HepG2 (cell line): ENCODE measurements around the gene SEC61B. TPM values are rescaled to one million over a fixed set of nuclear protein-coding genes. Genes with fewer than 3 reads are reported as not detected.

Source experiments
- ATAC-seq: fragments of 200-7000 bp; cut with Tn5 transposase; 3 replicates; pipeline ENCODE4 v1.9.1; 2020; ENCODE audit warnings: mild to moderate bottlenecking, moderate library complexity
- BruUV-seq: library from RNA; stranded (reverse); fragments of 400-500 nt; replicated peaks from 2 replicates; lab custom pipeline; 2021; lab: Mats Ljungman, UMichigan
- CTCF ChIA-PET: fragments of 300-600 bp; formaldehyde crosslinking; extraction: SDS; loops from one replicate; lab custom pipeline; 2021; ENCODE audit warnings: low total read pairs, inconsistent platforms, low intra/inter-chr PET ratio; lab: Yijun Ruan, JAX
- POLR2A ChIA-PET: fragments of 350-600 bp; sonication (Branson Sonifier 250); formaldehyde crosslinking; loops from one replicate; lab custom pipeline; 2020; ENCODE audit warnings: antibody characterized with exemption, inconsistent platforms; lab: Yijun Ruan, JAX
- DNase-seq: peaks from one replicate; pipeline ENCODE4 v3.0.0-alpha.2; 2015; ENCODE audit warnings: low spot score
- FAIRE-seq: peaks from 3 replicates; lab custom pipeline; 2011; peaks lifted over from hg19 to GRCh38; lab: Jason Lieb, UNC
- H2AFZ ChIP-seq: one replicate; pipeline ENCODE4 v1.6.1; 2011; ENCODE audit warnings: low read length, inconsistent platforms
- H3K27ac ChIP-seq: fragments of 300-600 bp; 3 replicates; pipeline ENCODE4 v1.8.0; 2011; ENCODE audit warnings: mixed run types, mild to moderate bottlenecking, mixed read lengths, low read length, inconsistent platforms; ENCODE audit not compliant: insufficient read depth; ENCODE audit errors: extremely low read length
- H3K27me3 ChIP-seq, 2 experiments: fragments of 200-600 bp in 1 of 2; 2 replicates in 1 of 2; 3 replicates in 1 of 2; pipeline versions ENCODE4 v1.6.0 to v1.8.0; 2011; ENCODE audit warnings: low read length in 2 of 2, mild to moderate bottlenecking in 2 of 2, moderate library complexity in 2 of 2, inconsistent platforms in 1 of 2; ENCODE audit not compliant: insufficient read depth in 2 of 2, control insufficient read depth in 1 of 2
- H3K36me3 ChIP-seq, 2 experiments: fragments of 200-600 bp in 1 of 2; replicated peaks in 1 of 2; 2 replicates in 1 of 2; 3 replicates in 1 of 2; pipeline versions ENCODE4 v1.5.1 to v1.8.0; 2011; ENCODE audit warnings: low read length in 2 of 2, inconsistent platforms in 1 of 2; ENCODE audit not compliant: insufficient read depth in 2 of 2, control insufficient read depth in 1 of 2
- H3K4me1 ChIP-seq: 2 replicates; pipeline ENCODE4 v1.5.1; 2012; ENCODE audit warnings: low read length, inconsistent platforms; ENCODE audit not compliant: insufficient read depth
- H3K4me2 ChIP-seq: 2 replicates; pipeline ENCODE4 v1.6.0; 2011; ENCODE audit warnings: low read depth, low read length, inconsistent platforms
- H3K4me3 ChIP-seq, 3 experiments: fragments of 200-600 bp in 1 of 3; sonication (generic), shearing (Covaris generic) in 1 of 3; replicated peaks in 1 of 3; 2 replicates each; pipeline ENCODE4 v1.5.1; 2011 to 2016; ENCODE audit warnings: low read length in 3 of 3, inconsistent platforms in 2 of 3, low read depth in 2 of 3, mild to moderate bottlenecking in 2 of 3, control low read depth in 1 of 3, mixed read lengths in 1 of 3; ENCODE audit not compliant: insufficient read depth in 1 of 3
- H3K79me2 ChIP-seq: one replicate; pipeline ENCODE4 v1.6.1; 2011; ENCODE audit warnings: low read length, inconsistent platforms; ENCODE audit not compliant: insufficient read depth
- H3K9ac ChIP-seq: 2 replicates; pipeline ENCODE4 v1.6.0; 2011; ENCODE audit warnings: mild to moderate bottlenecking, low read depth, low read length, inconsistent platforms; ENCODE audit not compliant: insufficient read depth
- H3K9me3 ChIP-seq: 2 replicates; pipeline ENCODE4 v1.5.1; 2012; ENCODE audit warnings: mild to moderate bottlenecking, low read length
- H4K20me1 ChIP-seq: 2 replicates; pipeline ENCODE4 v1.6.0; 2011; ENCODE audit warnings: inconsistent platforms, mild to moderate bottlenecking, low read length, moderate library complexity; ENCODE audit not compliant: insufficient read depth
- DR1 ChIP-seq: sonication (generic); formaldehyde crosslinking; IDR thresholded peaks from 2 replicates; pipeline ENCODE4 v1.8.0; 2021; ENCODE audit warnings: mild to moderate bottlenecking, missing genetic modification reagents, inconsistent platforms
- ELF4 ChIP-seq: sonication (generic); formaldehyde crosslinking; IDR thresholded peaks from 2 replicates; pipeline ENCODE4 v1.5.0; 2020; ENCODE audit warnings: missing genetic modification reagents, mild to moderate bottlenecking, moderate library complexity, borderline replicate concordance
- KMT2A ChIP-seq: sonication (generic); formaldehyde crosslinking; IDR thresholded peaks from 2 replicates; pipeline ENCODE4 v1.4.0; 2020; ENCODE audit warnings: missing genetic modification reagents
- PTBP1 ChIP-seq: fragments of 200-400 bp; formaldehyde crosslinking; IDR thresholded peaks from 2 replicates; pipeline ENCODE4 v1.6.1; 2018; ENCODE audit warnings: low read length, low read depth; ENCODE audit not compliant: poor library complexity, severe bottlenecking
- ZC3H4 ChIP-seq: sonication (generic); formaldehyde crosslinking; IDR thresholded peaks from 2 replicates; pipeline ENCODE4 v1.4.0; 2020; ENCODE audit warnings: missing genetic modification reagents, borderline replicate concordance
- ZNF160 ChIP-seq: sonication (generic); formaldehyde crosslinking; IDR thresholded peaks from 2 replicates; pipeline ENCODE4 v1.8.0; 2022; ENCODE audit warnings: mild to moderate bottlenecking, inconsistent platforms, missing genetic modification reagents
- ZNF274 ChIP-seq: sonication (generic); formaldehyde crosslinking; IDR thresholded peaks from 2 replicates; pipeline ENCODE4 v1.5.1; 2020; ENCODE audit warnings: mild to moderate bottlenecking, missing genetic modification reagents
- ZNF33A ChIP-seq: sonication (generic); formaldehyde crosslinking; IDR thresholded peaks from 2 replicates; pipeline ENCODE4 v1.5.1; 2020; ENCODE audit warnings: missing genetic modification reagents, mild to moderate bottlenecking, moderate library complexity, borderline replicate concordance
- ZNF552 ChIP-seq: sonication (generic); formaldehyde crosslinking; IDR thresholded peaks from 2 replicates; pipeline ENCODE4 v1.9.0; 2022; ENCODE audit warnings: missing genetic modification reagents, mild to moderate bottlenecking, borderline replicate concordance
- ZNF747 ChIP-seq: sonication (generic); formaldehyde crosslinking; IDR thresholded peaks from 2 replicates; pipeline ENCODE4 v1.8.1; 2023; ENCODE audit warnings: missing genetic modification reagents, mild to moderate bottlenecking, borderline replicate concordance
- ZSCAN9 ChIP-seq: IDR thresholded peaks from 2 replicates; pipeline ENCODE4 v1.6.1; 2016; ENCODE audit warnings: borderline replicate concordance
- WGBS: methylation state at CpG from one replicate; pipeline ENCODE4 v1.1.6; 2017; ENCODE audit warnings: low lambda C conversion rate; 5-methylcytosine and 5-hydroxymethylcytosine counted together
- in situ Hi-C: cut with HindIII; loops from 2 replicates; pipeline ENCODE4 v1.10.0; 2017; ENCODE audit warnings: low pct_unique_long_range_greater_than_20kb; ENCODE audit not compliant: extremely low pct_ligation_motif_present
- intact Hi-C: fragments of 100-400 bp; cut with micrococcal nuclease; formaldehyde crosslinking; loops from one replicate; pipeline ENCODE4 v1.10.0; 2022; ENCODE audit not compliant: unreplicated experiment
- polyA plus RNA-seq, 8 experiments: library from polyadenylated mRNA; depleted of rRNA in 3 of 8; stranded (reverse) in 7 of 8; unstranded in 1 of 8; fragments of >200 nt; fragmentation: Illumina TruSeq in 4 of 8; extraction: Trizol in 4 of 8; gene quantifications; 2 replicates each; pipeline versions ENCODE4 v1.2.1 to v1.2.3, GENCODE V29; 2011 to 2016; ENCODE audit warnings: low read depth in 4 of 8, missing spikeins in 1 of 8, mixed read lengths in 1 of 8; ENCODE audit not compliant: insufficient read depth in 1 of 8
- total RNA-seq, 5 experiments: library from RNA; depleted of rRNA; stranded (reverse); fragments of >200 nt; fragmentation: Illumina TruSeq; extraction: Trizol; gene quantifications; 2 replicates each; pipeline ENCODE4 v1.2.3, GENCODE V29; 2016; ENCODE audit warnings: low read depth in 1 of 5
- TF ChIP-seq, protein P1 (sequence below): conservative IDR thresholded peaks from 2 replicates; pipeline ENCODE4 v1.6.1; 2018; ENCODE audit warnings: missing genetic modification reagents
- TF ChIP-seq, protein P2 (sequence below): sonication (generic); formaldehyde crosslinking; IDR thresholded peaks from 2 replicates; pipeline ENCODE4 v1.8.1; 2023; ENCODE audit warnings: missing genetic modification reagents, mild to moderate bottlenecking, borderline replicate concordance

SEC61B gene
- total and polyA plus RNA-seq, 2 of the 13 experiments (the other 11 are each of a cell fraction or from before 2014, with no cell fraction given), result 191 to 368 TPM

DNA sequence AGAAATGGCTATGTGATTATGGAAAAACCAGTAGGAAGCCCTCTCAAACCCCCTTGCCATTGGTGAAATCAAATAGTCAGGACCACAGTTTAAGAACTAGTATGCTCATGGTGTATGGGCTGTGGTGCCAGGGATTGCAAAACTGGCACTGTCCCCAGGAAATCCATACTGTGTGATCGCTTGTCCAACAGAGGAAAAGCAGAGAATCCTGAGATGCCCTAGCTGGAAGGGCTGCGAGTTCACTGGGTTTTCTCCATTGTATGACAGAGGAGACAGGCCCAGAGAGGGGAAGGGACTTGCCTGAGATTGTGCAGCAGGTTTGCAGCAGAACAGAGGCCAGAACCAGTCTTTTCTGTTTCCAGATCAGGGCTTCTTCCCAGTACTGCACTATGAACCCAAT, 12.5 kb downstream of the SEC61B start:
- WGBS, result 93% methylated on average over 2 of the region's 2 CpGs
- FAIRE-seq, result no peak
- Histone ChIP-seq H3K4me2 (no peak overlapping the region), H3K27ac (no peak overlapping the region), H3K27me3 (no peaks in the 10 kb centered on the region), H3K9me3 (no peaks in the 10 kb centered on the region), H3K36me3 (peaks cover 2 to 30% of the 10 kb centered on the region in 2 experiments; a peak in 3 of 5 replicates), H3K9ac (no peak overlapping the region), H3K4me3 (no peak overlapping the region)
- DNase-seq, result no peak
- CTCF ChIA-PET, result no interaction called here
- POLR2A ChIA-PET, result interaction anchor here (4.9 kb wide), 1 partner anchor 13 kb away, joined by 27 read pairs; the partner anchor contains the start of genes ALG2 and SEC61B
- peak; percentile 53; the same call in 2 of the 3 replicates for ATAC-seq
- in situ Hi-C loops, result no loop called here
- TF ChIP-seq ZC3H4 (CRISPR knock-in tag) (no peak), ZNF274 (CRISPR knock-in tag) (no peak), ZNF747 (CRISPR knock-in tag) (no peak), KMT2A (CRISPR knock-in tag) (no peak), DR1 (CRISPR knock-in tag) (no peak), PTBP1 (no peak), ZNF160 (CRISPR knock-in tag) (no peak), ZNF33A (no peak), ZSCAN9 (CRISPR knock-in tag) (no peak), ELF4 (no peak), ZNF552 (no peak)
- TF ChIP-seq, protein P1, sequence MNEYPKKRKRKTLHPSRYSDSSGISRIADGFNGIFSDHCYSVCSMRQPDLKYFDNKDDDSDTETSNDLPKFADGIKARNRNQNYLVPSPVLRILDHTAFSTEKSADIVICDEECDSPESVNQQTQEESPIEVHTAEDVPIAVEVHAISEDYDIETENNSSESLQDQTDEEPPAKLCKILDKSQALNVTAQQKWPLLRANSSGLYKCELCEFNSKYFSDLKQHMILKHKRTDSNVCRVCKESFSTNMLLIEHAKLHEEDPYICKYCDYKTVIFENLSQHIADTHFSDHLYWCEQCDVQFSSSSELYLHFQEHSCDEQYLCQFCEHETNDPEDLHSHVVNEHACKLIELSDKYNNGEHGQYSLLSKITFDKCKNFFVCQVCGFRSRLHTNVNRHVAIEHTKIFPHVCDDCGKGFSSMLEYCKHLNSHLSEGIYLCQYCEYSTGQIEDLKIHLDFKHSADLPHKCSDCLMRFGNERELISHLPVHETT, result no peak
- TF ChIP-seq, protein P2, sequence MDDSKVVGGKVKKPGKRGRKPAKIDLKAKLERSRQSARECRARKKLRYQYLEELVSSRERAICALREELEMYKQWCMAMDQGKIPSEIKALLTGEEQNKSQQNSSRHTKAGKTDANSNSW (CRISPR knock-in tag), result no peak
- TF ChIP-seq, all 625 proteins: peak for 0
- no TSS peak for BruUV-seq
- Histone ChIP-seq H3K79me2 (no peaks in the 10 kb centered on the region), H3K4me1 (peaks cover 10% of the 10 kb centered on the region), H4K20me1 (no peaks in the 10 kb centered on the region), H2AFZ (no peak overlapping the region)
- intact Hi-C loops, result no loop called here
